GM20431 (cell line): ENCODE data around the gene GASK1B.

Experiments used
- in situ Hi-C: fragments of 300-500 bp; cut with MseI, MboI; formaldehyde crosslinking; loops from one replicate; pipeline ENCODE4 v1.15.0; 2020; ENCODE audit warnings: low sequenced_read_pairs; ENCODE audit not compliant: unreplicated experiment

The GASK1B gene

GRCh38 chr4:158190718-158191117, 17.9 kb upstream of the GASK1B start:
- in situ Hi-C loops, result no loop called here

- in situ Hi-C loops, result no loop called here
These were observed 16.6 kb upstream of the GASK1B start for GRCh38 chr4:158189422-158189821.

DNA sequence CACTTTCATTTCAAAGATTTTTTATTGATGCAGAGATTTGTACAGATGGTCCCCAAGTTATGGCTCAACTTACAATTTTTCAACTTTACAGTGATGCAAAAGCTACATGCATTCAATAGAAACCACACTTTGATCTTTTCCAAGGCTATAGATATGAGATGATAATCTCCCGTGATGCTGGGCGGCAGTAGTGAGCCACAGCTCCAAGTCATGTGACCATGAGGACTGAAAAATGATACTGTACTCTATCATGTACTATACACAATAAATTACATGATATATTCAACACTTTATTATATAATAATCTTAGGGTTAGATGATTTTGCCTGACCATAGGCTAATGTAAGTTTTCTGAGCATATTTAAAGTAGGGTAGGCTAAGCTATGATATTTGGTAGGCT, 14.0 kb upstream of the GASK1B start:
- in situ Hi-C loops, result no loop called here

DNA sequence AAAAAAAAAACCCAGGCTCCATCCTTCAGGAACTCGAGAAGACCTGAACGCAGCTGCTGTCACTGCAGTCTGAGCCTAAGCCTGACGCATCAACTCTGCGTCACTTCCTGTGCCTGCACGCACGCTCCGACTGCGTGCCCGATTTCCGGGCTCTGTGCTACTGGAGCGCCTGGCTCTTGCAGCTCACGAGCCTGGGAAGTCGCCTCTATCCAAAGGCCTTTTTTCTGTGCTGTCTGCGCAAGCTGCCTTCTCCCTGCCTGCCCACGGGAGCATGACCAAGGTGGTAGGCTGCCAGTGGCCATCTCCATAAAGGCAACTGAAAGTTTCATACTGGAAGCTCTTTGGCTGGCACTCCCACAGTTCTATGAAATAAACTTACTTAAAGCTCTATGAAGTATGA, 9.9 kb upstream of the GASK1B start:
- in situ Hi-C loops, result no loop called here

GRCh38 chr4:158181906-158182305, 9.1 kb upstream of the GASK1B start:
- in situ Hi-C loops, result no loop called here

GRCh38 chr4:158179465-158179864, 6.6 kb upstream of the GASK1B start:
- in situ Hi-C loops, result no loop called here

GRCh38 chr4:158176776-158177175, 4.0 kb upstream of the GASK1B start:
- in situ Hi-C loops, result no loop called here

GRCh38 chr4:158176108-158176507, 3.3 kb upstream of the GASK1B start:
- in situ Hi-C loops, result no loop called here

DNA sequence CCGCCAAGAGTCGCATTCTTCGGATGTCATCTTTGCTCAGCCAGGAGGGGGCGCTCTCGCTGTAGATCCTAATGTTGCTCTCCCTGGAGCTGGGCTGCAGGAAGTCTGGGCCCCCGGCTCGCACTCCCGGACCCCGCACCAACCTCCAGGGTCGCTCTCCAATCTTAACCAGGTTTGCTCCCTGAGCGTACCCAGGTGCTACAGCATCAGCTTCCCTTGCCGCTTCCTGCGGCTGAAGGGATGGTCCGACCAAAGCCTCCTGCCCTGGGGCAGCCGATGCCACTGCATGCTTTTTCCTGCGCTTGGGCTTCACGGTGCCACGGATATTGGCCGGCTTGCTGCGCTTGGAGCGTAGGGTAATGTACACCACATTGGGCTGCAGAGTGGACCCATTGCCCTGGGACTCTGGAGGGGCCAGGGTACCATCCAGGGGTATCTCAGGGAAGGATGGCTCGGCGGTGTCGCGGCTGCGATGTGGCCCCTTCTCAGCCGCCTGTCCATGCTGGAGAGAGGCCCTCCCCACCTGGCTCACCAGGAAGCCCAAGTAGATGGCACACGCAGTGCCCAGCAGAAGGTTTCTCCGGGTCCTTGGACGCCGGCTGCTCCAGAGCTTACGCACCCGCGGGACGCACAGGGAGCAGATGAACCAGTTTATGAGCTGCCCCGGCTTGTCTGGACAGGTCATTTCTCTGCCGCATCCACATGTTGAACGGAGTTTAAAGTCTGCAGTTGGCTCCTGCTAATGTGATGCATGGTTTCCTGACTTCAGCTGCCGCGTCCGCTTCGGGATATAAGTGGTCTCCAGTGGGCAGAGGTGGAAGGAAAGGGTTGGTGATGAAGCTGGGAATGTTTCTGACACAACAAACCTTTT, 1.9 kb downstream of the GASK1B start:
- in situ Hi-C loops, result loop anchor here (25.0 kb wide), 1 partner anchor 184 kb away; no protein-coding TSS in a partner anchor

DNA sequence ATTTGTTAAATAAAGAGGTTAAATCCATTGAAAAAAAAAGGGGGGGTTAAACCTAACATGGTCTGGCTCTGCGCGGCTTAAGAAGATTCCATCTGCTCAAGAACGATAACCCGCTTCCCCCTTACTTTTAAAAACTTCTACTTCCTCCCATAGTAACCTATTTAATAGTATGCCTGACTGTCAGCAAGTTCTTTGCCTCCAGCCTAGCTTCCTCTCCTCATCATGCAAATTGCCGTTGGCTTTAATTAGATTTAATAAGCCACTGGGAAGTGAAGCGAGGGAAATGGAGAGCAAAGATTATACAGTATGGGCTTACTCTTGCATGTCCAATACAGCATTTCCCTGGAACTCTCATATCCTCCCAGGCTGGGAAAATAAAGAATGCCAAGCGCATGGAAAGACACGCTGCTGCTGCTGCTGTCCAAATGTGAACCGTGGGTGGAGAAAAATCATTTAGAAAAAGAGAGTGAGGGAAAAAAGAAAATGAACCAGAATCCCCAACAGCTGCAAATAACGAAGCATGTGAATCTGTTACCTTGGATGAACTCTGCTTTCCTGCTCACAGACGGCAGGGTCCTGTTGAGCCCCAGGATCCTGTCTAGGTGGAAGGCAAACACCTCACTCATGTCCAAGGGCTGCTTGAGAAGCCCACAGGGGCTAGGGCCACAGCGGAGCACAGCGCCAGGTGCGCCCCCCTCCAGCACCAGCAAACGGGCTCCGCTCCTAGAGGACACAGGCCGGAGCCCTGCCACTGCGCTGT, 2.7 kb downstream of the GASK1B start:
- in situ Hi-C loops, result loop anchor here (25.0 kb wide), 1 partner anchor 183 kb away; no protein-coding TSS in a partner anchor

- in situ Hi-C loops, result loop anchor here (25.0 kb wide), 1 partner anchor 182 kb away; no protein-coding TSS in a partner anchor
These were observed 3.3 kb downstream of the GASK1B start for GRCh38 chr4:158169506-158169905.

GRCh38 chr4:158168606-158169005, 4.2 kb downstream of the GASK1B start:
- in situ Hi-C loops, result loop anchor here (25.0 kb wide), 1 partner anchor 181 kb away; no protein-coding TSS in a partner anchor

DNA sequence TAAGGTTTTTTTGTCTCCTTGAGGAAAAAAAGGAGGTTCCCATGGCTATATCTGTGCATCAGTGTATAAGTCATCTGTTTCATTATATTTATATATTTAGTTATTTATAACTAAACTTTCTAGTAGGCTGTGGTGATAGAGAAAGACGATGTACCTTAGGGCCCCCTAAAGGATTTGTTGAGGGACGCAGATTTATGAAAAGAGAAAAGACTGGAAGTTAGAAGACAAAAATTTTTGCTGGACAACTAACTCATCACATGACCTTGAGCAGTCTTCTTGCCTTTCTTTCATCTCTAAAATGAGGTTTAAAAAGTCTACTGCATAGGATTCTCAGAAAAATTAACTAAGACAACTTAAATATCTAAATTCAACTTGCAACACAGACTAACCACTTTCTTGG, 6.1 kb downstream of the GASK1B start:
- in situ Hi-C loops, result loop anchor here (25.0 kb wide), 1 partner anchor 179 kb away; no protein-coding TSS in a partner anchor

DNA sequence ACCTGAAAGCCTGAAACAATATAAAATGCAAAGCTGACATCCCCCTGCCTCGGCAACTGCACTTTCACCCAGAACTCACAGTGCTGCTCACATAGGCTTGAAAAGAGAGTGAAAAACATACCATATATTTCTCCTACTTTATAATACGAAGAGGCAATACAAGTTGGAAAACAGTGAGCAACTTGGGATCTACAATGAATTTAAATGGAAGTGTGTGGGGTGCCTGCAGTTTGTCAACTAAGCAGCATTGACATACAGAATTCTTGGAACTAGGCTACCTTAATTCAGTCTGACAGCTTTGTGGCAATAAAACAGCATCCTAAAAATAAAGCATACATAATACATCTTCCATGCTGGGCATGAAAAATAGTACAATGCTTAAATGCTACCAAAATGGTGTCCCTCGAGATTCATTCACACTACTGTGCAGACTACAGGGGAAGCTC, 8.0 kb downstream of the GASK1B start:
- in situ Hi-C loops, result loop anchor here (25.0 kb wide), 1 partner anchor 177 kb away; no protein-coding TSS in a partner anchor

- in situ Hi-C loops, result loop anchor here (25.0 kb wide), 1 partner anchor 177 kb away; no protein-coding TSS in a partner anchor
These were observed 8.7 kb downstream of the GASK1B start for GRCh38 chr4:158163941-158164767.

DNA sequence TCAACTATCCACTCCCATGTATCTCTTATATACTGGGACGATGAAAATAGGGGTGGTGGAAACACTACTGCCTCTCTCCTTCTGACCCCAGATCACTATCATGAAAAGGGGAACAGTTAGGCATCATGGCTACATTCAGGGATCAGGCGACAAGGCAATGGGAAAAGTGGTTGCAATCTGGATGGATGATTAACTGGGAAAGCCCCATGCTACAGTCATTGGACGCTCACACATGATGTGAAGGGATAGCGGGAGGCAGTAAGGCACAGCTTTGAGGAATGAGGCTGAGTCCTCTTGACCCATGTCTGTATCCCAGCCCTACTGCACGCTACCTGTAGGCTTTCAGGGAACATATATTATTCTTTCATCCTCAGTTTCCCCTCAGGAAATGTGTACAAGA, 10.2 kb downstream of the GASK1B start:
- in situ Hi-C loops, result loop anchor here (25.0 kb wide), 1 partner anchor 175 kb away; no protein-coding TSS in a partner anchor

DNA sequence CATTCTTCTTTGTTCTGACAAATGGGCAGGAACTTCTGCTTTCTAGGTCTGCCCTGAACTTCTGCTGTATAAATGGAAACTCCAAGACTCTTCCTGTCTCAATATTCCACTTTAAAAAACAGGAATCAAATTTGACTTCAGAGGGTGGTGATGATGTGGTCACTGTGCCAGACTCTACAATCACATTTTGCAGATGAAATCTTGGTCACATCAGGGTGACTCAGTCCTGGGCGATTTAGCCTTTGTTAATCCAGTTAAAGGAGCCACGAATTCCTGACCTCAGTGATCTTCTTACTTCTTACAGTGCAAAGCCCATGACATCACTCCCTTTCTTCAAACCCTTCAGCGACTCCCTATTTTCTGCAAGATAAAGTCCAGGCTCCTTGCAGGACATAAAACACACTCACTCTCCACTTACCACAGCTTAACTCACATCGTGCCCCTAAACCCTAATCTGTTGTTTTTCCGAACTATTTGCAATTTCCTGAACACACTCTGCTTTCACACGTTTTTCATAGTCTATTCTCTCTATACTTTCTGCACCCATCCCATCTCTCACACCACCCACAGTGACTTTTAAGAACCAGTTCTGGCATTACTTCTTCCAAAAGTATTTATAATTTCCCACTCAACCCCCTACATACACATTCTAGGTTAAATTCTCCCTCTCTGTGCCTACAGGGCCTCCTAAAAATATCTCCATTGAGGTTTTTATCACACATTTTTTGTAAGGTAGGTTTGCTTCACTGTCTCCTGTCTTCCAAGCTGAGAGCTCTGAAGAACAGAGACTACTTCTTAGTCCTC, 11.1 kb downstream of the GASK1B start:
- in situ Hi-C loops, result loop anchor here (25.0 kb wide), 1 partner anchor 174 kb away; no protein-coding TSS in a partner anchor

DNA sequence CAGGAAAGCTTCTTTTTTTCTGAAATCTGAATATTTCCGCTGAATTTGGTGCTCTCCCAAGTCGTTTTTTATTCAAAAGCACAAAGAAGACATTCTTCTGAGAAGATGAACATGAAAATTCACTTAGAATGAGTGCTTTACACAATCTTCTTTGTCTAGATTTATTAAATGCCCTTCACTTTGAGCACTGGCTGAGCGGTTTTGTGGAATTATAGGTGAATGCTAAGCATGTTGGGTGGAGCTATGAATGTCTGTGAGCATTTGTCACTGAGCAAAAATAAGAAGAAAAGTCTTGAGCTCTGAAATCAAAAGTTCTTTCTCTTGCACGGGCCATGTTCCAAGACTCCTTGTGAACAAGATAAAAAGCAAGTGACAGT, 13.1 kb downstream of the GASK1B start:
- in situ Hi-C loops, result loop anchor here (25.0 kb wide), 1 partner anchor 172 kb away; no protein-coding TSS in a partner anchor
